ENCODE measurements around the gene MIEF1.
A peak's percentile ranks its signal among the peaks of the same experiment; 100 is the strongest.
"Not testable (repeated sequence)": the region's sequence is repeated elsewhere in the genome, so short reads cannot be mapped to it uniquely, and the experiment has no call there.

Gene MIEF1

DNA sequence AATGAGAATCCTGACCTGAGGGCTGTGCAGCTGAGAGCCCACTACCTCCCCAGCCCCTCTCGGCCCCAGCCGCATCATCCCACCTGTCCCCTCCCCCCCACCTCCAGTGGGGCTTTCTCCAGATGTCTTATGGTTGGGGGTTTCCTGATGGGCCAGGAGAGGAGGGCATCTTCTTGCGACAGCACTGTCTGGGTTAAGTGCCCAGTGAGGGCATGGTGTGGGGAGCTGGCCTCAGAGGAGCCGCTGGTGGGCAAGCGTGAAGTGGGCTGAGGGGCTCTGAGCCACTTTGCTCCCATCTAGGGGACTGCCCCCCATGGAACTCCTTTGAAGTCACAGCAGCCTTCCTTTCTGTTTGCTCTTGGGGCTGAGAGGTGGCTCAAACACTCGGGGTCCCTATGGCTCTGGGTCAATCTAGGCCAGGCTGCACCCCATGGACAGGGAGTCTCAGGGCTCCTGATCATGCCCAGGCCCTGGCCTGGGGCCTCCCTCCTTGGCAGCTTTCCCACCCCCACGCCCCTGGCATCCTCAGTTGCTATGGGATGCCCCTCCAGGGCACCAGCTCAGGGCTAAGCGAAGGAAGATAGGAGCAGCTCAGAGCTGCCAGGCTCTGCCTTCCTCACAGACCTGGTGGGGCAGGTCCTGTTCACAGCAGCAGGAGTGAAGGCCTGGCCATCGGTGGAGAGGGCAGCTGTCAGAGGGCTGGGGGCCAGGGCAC is 11.0 kb upstream of the MIEF1 start:
- DNase-seq: no peak

DNA sequence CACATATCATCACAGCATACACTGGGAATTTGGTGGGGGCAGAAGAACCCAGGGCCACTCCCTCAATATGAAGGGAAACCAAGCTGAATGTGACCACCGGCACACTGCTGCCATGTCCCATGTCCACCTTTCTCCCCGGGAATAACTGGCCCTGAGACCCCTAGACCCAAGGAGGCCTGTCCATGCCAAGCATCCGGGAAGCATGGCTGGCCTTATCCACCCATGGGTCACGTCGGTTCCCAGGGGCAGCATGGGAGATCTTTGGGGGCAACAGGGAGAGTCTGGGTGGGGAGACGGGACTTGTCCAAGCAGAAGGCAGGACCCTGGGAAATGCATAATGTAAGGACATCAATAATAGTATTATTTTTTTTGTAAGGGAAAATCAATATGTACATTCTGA is 10.4 kb upstream of the MIEF1 start:
- DNase-seq: no peak

DNA sequence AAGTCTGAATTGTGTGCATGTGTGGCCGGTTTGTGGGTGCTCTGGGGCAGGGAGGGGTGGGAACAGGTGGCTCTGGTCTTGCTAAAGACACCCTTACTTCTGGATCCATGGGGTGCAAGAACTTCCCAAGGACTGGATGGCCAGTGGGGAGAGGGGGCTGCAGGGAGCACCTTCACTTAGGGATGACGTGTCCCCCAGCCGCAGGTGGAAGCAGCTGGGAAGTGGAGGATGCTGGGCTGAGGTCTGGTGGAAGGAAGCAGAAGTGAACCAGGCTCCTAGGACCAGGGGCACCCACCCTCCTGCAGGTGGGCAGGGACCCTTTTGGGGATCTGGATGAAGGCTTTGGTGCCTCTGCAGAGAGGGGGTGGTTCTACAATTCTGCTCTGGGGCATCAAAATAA is 9.9 kb upstream of the MIEF1 start:
- no peak for DNase-seq

DNA sequence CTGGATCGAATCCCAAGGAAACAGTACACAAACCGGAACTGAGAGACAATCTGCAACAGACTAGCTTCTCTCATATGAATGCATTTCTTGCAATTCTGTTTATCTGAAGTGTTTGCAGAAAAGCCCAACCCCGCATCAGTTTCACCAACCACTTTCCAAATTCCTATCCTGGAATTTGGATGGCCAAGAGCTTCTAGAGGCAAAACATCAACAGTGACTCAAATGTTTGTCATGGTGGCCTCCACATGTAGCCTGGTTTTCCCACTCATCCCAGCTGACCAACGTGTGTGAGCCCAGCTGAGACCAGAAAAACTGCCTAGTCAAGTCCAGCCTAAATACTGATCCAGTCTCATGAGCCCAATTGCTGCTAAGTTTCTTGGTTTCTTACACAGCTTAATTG is 8.3 kb upstream of the MIEF1 start:
- DNase-seq: no peak

DNA sequence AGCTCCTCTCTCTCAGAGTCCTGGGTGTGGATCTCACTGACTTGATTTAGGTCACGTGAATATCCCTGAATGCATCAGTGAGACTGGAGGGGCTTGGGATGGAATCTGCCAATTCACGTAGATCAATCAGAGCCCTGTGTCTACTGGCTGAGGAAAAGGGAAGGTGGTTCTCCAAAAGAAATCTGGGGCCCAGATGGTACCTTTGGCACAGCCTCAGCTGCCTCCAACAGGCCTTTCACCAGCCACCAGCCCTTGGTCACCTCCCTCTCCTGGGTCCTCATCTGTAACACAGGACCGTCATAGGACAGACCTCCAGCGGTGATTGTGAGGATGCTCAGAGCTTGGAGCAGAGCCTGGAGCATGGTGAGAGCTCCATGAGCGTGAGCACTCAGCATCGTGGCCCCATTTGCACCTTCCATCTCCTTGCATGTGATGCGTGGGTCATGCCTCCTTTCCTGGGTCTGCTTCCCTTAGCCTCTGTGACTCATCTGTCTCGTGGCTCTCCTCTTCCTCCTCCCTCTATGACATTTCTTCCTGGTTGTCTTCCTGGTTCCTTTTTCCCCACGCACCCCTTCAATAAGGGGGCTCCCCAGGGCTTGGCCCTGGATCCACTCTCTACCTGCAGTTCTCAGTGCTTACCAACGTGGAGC is 7.5 kb upstream of the MIEF1 start:
- no peak for DNase-seq

DNA sequence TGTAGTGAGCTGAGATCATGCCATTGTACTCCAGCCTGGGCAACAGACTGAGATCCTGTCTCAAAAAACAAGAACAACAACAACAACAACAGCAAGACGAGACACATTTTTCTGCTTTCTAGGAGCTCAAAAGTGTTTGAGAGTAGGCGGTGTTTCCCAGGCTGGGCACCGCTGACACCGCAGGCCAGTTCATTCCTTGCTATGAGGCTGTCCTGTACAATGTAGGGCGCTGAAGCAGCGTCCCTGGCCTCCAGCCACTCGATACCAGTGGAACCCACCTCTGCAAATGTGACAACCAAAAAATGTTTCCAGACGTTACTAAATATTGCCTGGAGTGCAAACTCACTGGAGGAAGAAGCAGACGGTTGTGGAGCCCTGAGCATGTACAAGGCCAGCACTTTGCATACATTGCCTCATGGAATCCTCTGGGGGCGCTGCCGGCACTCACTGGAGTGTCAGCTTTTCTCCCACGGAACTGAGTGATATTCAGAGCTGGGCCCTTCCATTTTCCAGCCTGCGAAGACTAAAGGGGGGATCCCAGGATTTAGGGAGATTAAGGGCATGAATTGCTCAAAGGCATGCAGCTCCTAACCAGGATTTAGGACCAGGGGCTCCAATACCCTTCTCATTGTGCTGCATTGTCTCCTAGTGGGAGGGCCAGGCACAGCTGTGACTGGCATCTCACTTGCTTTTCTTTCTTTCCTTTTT is 5.8 kb upstream of the MIEF1 start:
- peak; percentile 71 for DNase-seq

DNA sequence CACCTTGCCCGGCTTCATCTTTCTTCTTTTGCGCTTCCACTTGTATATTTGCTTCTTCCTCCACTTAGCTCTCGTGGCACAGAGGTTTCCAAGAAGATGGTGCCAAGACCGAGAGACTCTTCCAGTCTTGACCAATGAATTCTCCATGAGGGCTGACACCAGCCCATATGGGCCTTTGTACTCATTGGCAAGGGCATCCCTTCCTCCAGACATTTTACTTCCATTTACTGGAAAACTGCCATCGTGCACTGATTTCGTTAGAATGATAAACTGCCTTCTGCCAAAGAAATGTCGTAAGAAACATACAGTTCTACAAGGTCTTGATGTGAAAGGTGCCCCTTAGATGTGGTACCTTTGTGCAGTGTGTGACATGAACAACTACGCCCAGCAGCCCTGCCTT is 4.7 kb upstream of the MIEF1 start:
- DNase-seq: no peak

DNA sequence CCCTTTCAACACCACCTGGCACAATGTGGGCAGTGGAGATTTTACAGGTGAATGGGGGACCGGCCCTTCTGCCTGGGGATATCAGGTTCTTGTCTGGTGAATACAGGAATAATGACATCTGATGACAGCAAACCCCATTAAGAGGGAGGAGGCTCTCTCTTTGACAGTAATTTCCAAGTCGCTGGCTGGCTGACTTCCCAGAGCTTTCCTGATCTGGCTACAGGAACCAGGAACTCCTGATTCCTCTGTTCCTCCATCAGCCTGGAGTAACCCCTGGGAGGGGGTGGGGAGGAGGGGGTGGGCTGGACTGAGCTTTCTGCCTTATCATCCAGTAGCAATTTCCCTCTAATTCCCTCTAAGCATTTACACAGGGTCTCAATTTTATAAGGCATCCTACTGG is 3.7 kb upstream of the MIEF1 start:
- no peak for DNase-seq

DNA sequence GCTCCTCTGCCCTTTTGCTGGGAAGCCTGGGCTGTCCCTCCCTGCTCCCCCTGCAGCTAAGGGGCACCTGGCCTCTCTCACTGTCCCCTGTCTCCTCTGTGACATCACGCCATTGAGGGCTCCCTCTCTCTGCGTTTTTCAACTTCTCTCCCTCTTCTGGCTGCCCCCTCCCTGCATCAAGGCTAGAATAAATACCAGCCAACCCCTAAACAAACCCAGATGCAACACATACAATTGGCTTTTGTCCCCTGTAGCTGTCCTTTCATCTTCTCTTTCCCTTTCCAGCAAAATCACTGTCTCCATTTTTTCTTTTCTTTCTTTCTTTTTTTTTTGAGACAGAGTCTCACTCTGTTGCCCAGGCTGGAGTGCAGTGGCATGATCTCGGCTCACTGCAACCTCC is 3.3 kb upstream of the MIEF1 start:
- no peak for DNase-seq

DNA sequence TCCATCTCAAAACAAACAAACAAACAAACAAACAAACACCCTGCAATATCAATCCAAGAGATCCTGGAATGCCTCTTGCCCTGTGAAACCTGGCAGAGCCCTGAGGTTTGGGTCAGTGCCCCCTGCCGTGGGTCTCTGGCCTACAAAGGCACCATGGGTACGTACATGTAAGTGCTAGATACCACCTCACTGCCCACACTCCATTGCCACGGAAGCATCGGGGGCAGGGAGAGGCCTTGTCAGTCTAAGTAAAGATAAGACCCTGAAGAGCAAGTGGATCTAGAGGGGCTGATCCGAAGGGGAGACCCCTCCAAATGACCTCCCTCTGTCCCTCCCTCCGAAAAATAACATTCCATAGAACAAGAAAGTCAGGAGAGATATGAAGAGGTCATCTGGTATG is 2.0 kb upstream of the MIEF1 start:
- DNase-seq: no peak

DNA sequence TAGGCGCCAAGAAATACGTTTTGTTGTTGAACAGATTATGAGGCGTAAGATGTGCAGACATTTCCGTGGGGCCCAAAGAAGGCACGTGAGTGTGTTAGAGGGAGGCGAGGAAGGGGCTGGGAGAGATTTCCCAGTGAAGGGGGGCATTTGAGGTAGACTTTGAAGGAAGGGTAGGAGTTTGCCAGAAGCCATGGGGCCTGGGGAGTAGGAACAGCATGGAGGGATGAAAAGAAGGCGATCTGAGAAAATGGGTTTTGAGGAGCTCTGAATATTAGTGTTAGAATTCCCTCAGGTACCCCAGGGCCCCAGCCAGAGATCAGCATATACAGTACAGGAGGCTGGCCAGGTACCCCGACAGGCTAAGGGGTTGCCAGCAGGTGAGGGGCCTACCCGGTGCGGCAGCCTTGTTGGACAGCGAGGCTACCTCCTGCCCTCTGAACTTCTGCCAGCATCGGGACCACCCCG is 414 bp upstream of the MIEF1 start:
- no peak for DNase-seq

DNA sequence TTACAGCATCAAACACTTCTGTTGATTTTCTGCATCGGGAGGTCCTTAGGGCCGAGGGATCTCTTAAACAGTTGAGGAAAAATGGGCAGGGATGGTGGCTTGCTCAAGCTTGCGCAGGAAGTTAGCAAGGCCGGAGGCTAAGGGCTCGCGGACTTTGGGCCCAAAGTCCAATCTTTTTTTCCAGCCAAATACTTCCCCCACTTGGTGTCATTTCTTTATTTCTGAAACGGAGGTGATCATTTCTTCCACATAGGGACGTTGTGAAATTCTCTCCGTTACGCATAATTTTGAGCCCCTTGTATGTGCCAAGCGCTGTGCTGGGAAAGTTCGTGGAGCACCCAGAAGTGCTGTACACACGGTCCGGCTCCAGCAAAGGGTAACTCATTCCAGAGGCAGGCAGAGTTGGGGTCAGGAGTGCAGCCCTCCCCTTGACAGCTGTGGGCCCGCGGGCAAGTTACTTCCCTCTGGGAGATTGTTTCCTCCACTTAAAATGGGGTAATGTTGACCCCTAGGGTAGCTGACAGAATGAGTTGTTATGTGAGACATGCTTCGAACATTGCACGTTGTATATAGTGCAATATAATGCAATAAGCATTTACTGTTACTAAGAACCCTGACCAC is 809 bp downstream of the MIEF1 start:
- DNase-seq: no peak

DNA sequence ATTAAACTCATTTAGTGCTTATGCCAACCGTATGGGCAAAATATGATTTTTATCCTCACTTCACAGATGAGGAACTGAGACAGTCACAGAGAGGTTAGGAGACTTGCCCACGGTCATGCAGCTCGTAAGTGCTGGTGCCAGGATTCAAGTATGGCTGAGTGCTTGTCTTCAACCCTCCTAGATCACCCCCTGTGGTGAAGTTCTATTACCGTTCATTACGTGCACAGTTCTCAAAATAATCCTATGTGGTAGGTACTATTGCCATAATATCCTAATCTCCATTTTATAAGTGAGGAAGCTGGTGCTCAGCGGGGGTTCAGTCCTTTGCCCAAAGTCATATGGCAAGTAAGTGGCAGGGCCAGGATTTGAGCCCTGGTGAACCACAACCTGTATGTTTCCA is 1.5 kb downstream of the MIEF1 start:
- DNase-seq: no peak

DNA sequence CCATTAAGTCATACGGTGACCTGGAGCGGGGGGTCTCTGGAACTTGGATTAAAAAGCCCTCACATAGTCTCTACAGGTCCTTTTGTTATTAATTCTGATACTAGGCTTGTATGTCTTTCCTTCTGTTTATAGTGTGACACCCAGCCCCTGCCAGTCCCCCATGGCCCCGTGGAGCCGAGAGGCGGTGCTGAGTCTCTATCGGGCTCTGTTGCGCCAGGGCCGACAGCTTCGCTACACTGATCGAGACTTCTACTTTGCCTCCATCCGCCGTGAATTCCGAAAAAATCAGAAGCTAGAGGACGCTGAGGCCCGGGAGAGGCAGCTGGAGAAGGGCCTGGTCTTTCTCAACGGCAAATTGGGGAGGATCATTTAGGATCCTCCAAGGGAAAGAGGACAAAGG is 2.0 kb downstream of the MIEF1 start:
- no peak for DNase-seq

DNA sequence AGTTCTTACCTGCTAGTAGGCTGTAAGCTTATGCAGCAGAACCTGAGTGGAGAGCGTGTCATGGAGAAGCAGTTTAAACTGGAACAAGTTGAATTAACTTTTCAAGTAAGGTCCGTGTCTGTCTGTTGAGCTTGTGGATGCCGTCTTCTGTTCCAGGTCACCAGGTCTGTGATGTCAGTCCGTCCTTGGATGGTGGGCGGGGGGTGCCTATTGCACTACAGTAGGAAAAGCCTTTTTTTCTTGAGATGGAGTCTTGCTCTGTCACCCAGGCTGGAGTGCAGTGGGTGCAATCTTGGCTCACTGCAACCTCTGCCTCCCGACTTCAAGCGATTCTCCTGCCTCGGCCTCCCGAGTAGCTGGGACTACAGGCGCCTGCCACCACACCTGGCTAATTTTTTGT is 4.9 kb downstream of the MIEF1 start:
- DNase-seq: not testable (repeated sequence)

DNA sequence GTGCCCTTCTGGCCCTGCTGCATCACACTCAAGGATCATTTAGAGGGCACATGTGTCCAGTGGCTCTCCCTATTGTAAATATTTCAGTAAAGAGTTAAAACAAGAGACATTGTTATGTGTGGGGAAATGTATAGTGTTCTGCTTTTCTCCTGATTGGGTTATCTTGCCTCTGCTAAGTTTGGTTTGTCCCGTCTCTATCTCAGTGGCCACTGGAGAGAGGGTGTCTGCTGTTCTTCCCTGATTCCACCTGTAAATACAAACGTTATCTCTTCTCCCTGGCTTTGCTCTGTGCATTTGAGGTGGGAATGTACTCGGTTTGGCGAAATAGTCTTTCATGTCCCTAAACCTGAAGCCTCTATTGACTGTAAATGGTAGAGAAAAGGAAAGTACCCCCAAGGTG is 6.3 kb downstream of the MIEF1 start:
- no peak for DNase-seq

DNA sequence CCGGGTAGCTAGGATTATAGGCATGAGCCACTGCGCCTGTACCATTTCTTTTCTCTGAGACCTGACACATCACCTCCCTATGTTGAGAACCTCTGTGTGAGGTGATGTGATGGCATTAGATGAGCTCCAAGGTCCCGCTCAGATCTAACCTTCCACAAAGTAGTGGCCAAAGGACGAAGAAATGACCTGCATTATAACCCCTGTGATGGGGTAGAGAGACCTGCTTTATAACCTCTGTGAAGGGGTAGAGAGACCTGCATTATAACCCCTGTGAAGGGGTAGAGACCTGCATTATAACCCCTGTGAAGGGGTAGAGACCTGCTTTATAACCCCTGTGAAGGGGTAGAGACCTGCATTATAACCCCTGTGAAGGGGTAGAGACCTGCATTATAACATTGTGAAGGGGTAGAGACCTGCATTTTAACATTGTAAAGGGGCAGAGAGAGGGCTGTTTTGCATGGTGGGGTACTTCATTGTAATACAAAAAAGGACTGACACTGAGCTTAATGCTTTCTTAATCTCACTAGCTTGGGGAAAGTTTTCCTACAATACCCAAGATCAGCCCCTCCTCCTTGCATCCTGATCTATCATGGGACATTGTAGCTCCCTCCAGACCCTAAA is 8.5 kb downstream of the MIEF1 start:
- no peak for DNase-seq

DNA sequence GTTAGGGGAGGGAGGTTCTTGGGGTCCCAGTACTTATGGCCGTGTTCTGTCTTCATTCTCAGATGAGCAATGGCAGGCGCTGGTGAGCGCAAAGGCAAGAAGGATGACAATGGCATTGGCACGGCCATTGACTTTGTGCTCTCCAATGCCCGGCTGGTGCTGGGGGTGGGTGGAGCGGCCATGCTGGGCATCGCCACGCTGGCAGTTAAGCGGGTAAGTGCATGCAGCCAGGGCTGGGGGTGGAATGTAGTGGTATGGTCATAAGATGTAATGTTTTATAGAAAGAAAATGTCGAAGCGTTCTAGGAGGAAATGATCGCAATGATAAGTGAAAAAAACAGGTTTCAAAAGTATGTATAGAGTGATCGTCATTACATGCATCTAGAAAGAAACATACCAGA is 9.1 kb downstream of the MIEF1 start:
- no peak for DNase-seq

DNA sequence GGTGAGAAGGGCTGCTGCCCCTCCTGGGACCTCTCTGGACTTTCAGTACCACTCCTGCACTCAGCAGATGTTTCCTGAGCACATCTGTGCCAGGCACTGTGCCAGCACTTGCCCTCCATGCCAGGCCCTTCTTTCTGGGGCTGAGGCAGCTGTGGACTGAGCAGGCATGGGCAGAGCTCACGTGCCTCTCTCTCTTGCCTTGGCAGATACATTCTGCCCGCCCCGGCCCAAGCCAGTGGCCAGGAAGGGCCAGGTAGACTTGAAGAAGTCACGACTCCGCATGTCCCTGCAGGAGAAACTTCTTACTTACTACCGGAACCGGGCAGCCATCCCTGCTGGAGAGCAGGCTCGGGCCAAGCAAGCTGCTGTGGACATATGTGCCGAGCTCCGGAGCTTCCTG is 9.9 kb downstream of the MIEF1 start:
- DNase-seq: no peak

DNA sequence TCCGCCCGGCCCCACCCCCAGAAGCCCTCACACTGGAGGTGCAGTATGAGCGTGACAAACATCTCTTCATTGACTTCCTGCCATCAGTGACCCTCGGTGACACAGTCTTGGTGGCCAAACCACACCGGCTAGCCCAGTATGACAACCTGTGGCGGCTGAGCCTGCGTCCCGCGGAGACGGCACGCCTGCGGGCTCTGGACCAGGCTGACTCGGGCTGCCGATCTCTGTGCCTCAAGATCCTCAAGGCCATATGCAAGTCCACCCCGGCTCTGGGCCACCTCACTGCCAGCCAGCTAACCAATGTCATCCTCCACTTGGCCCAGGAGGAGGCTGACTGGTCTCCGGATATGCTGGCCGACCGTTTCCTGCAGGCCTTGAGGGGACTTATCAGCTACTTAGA is 11.7 kb downstream of the MIEF1 start:
- no peak for DNase-seq

DNA sequence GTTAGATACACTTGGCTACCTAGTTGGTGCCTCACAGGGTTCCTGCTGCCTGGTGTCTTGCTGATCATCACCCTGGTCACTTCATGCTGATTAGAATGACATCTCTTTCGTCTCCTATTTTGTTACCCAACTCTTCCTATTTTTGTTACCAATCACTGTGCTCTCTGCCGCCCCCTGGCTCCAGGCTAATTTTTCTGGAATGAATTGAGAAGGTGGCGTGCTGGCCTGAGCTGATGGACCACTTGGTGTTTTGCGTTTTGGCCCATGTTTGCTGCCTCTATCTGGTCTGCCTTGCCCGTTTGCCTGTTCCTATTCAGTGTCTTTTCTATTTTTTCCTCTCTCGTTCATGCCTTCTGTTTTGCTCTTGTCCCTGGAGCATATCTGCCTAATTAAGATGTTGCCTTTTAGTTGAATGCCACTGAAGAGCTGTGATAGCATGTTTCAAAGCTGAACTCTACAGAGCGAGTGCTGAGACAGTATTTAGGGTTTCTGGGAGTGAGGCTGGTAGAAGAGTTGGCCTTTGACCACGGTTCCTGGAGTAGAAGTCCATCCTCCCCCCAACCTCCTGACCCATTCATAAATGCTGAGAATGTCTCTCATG is 12.4 kb downstream of the MIEF1 start:
- DNase-seq: peak; percentile 62

DNA sequence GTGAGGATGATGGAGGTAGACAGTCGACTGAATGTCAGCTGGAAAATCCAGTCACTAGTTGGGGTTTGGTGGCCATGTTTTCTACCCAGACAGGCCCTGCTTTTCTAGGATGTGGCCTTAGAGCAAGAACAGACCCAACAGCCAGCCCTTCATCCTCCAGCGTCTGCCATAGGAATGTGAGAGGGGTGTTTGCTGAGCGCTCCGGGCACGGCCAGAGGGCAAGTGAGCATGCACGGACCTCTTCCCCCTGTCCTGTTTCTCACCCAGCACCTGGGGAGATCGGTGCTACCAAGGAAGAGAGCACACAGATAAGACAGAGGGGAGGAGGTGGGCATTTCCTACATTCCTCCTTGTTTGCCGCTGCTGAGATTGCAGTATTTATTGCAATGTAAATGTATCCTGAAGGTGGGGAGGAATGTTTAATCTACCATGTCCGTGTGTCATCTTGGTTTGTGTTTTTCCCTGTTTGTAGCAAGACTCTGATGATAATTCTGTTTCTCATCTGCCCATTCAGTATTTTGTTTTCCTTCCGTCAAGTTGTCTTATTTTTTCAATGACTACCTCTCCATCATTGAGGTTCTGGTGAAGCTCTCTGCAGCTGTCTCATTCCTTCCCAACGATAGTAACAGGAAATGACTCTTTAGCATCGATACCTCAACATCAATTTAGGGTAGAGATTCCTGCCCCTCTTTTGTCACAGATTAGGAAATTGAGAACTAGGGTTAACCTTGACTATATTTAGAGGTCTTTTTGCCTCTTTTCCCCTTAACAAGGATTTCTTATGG is 13.4 kb downstream of the MIEF1 start:
- DNase-seq: no peak

All from CD4-positive, alpha-beta T cell treated with Interleukin-6 for 4 hours (primary cell).